Measurements from ENCODE around the gene WDR82. TPM values are rescaled to one million over a fixed set of nuclear protein-coding genes. Genes with fewer than 3 reads are reported as not detected.

WDR82 gene
- total and polyA plus RNA-seq, 10 of the 15 experiments (the other 5 are each of a cell fraction or from before 2014, with no cell fraction given) = 10.1 to 82.4 (median 48.7) TPM

DNA sequence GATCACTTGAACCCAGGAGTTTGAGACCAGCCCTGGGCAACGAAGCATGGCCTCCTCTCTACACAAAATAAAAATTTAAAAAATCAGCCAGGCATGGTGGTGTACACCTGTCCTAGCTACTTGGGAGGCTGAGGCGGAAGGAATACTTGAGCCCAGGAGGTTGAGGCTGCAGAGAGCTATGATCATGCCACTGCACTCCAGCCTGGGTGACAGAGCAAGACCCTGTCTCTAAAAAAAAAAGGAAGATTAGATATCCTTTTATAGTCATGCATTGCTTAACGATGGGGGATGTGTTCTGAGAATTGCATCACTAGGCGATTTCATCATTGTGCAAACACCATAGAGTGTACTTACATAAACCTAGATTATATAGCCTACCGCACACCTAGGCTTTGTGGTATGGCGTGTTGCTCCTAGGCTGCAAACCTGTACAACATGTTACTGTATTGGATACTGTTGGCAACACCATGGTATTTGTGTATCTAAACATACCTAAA is 67.9 kb downstream of the WDR82 start:
- CTCF ChIA-PET = interaction anchor here (1.1 to 5.6 kb wide), 5 partner anchors 9 to 129 kb away, joined by 3 to 44 read pairs (median 4); partner anchors contain the start of gene TLR9
- no TSS peak for BruUV-seq (replicated peaks)

More for the DNA sequence above, 67.9 kb downstream of the WDR82 start:
- Histone ChIP-seq H4K20me1 (ENCODE audit: control insufficient read depth, insufficient read depth) (no peaks in the 10 kb centered on the region), H3K4me3 (no peak overlapping the region), H2AFZ (ENCODE audit: control insufficient read depth, low read depth, low read length) (no peak overlapping the region), H3K9me3 (replicated peaks; ENCODE audit: control insufficient read depth, insufficient read depth, low read length) (no peaks in the 10 kb centered on the region), H3K4me1 (ENCODE audit: control insufficient read depth, insufficient read depth, low read length) (no peaks in the 10 kb centered on the region), H3K9ac (ENCODE audit: control insufficient read depth, insufficient read depth, low read length) (no peak overlapping the region), H3K36me3 (ENCODE audit: control insufficient read depth in 2 of 2, insufficient read depth in 2 of 2, low read length in 1 of 2) (peaks cover 23 to 54% of the 10 kb centered on the region in 2 experiments), H3K27me3 (replicated peaks in 1 of 2; ENCODE audit: control insufficient read depth in 2 of 2, insufficient read depth in 2 of 2, low read length in 1 of 2) (no peaks in the 10 kb centered on the region), H3K27ac (ENCODE audit: control insufficient read depth, insufficient read depth) (no peak overlapping the region), H3K4me2 (ENCODE audit: control insufficient read depth, insufficient read depth) (no peak overlapping the region), H3K79me2 (ENCODE audit: control insufficient read depth, insufficient read depth, low read length) (no peaks in the 10 kb centered on the region; the same call in 1 of the 2 replicates)
- WGBS (ENCODE audit: insufficient coverage, insufficient replicate concordance, low lambda C conversion rate, missing lambda C conversion rate) = 95% methylated on average over 6 of the region's 6 CpGs
- POLR2A ChIA-PET = interaction anchor here (0.8 to 1.5 kb wide), 2 partner anchors 9 to 38 kb away, joined by 3 read pairs; no protein-coding TSS in a partner anchor
- no peak for DNase-seq (ENCODE audit: low read depth, low spot score)
- RAD21 ChIA-PET (ENCODE audit: unreplicated experiment) = interaction anchor here (1.0 kb wide), 1 partner anchor 209 kb away, joined by 3 read pairs; no protein-coding TSS in a partner anchor
- no peak for ATAC-seq
- TF ChIP-seq HCFC1 (IDR thresholded peaks at IDR 0.05; ENCODE audit: low read length) (no peak), ZNF384 (IDR thresholded peaks at IDR 0.05; ENCODE audit: borderline replicate concordance, low read depth, low read length) (no peak), CREB1 (IDR thresholded peaks at IDR 0.05; ENCODE audit: low read depth) (no peak), RCOR1 (conservative IDR thresholded peaks at IDR 0.05; ENCODE audit: low read depth, low read length) (no peak), DPF2 (IDR thresholded peaks at IDR 0.05) (no peak), ZNF217 (IDR thresholded peaks at IDR 0.05) (no peak), SREBF2 (IDR thresholded peaks at IDR 0.05; ENCODE audit: low read length) (no peak), RUNX3 (IDR thresholded peaks at IDR 0.05; ENCODE audit: low read length) (no peak), CHD2 (IDR thresholded peaks at IDR 0.05; ENCODE audit: borderline replicate concordance, low read depth, low read length) (no peak), PAX5 (IDR thresholded peaks at IDR 0.05; ENCODE audit: borderline replicate concordance, low read depth, low read length) (no peak), ESRRA (IDR thresholded peaks at IDR 0.05; ENCODE audit: low read length) (no peak)
- TF ChIP-seq, protein P1, sequence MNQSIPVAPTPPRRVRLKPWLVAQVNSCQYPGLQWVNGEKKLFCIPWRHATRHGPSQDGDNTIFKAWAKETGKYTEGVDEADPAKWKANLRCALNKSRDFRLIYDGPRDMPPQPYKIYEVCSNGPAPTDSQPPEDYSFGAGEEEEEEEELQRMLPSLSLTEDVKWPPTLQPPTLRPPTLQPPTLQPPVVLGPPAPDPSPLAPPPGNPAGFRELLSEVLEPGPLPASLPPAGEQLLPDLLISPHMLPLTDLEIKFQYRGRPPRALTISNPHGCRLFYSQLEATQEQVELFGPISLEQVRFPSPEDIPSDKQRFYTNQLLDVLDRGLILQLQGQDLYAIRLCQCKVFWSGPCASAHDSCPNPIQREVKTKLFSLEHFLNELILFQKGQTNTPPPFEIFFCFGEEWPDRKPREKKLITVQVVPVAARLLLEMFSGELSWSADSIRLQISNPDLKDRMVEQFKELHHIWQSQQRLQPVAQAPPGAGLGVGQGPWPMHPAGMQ (IDR thresholded peaks at IDR 0.05; ENCODE audit: borderline replicate concordance) = no peak
- TF ChIP-seq, protein P2, sequence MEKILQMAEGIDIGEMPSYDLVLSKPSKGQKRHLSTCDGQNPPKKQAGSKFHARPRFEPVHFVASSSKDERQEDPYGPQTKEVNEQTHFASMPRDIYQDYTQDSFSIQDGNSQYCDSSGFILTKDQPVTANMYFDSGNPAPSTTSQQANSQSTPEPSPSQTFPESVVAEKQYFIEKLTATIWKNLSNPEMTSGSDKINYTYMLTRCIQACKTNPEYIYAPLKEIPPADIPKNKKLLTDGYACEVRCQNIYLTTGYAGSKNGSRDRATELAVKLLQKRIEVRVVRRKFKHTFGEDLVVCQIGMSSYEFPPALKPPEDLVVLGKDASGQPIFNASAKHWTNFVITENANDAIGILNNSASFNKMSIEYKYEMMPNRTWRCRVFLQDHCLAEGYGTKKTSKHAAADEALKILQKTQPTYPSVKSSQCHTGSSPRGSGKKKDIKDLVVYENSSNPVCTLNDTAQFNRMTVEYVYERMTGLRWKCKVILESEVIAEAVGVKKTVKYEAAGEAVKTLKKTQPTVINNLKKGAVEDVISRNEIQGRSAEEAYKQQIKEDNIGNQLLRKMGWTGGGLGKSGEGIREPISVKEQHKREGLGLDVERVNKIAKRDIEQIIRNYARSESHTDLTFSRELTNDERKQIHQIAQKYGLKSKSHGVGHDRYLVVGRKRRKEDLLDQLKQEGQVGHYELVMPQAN (conservative IDR thresholded peaks at IDR 0.05) = no peak
- intact Hi-C loops (cut with micrococcal nuclease; ENCODE audit: unreplicated experiment) = no loop called here
- SMC1A ChIA-PET (ENCODE audit: uncharacterized antibody, unreplicated experiment) = interaction anchor here (0.5 kb wide), 1 partner anchor 31 kb away, joined by 4 read pairs; no protein-coding TSS in a partner anchor
- FAIRE-seq = no peak
- in situ Hi-C loops (cut with MboI) = no loop called here
